Activated CD4-positive, CD25-positive, alpha-beta regulatory T cell treated with anti-CD3 and anti-CD28 coated beads, Interleukin-2, amount 50 U/mL, for 72 hours (primary cell): ENCODE measurements around the gene ZPBP2.
"Not testable (repeated sequence)": the region's sequence is repeated elsewhere in the genome, so short reads cannot be mapped to it uniquely, and the experiment has no call there.

Experiments used
- DNase-seq: peaks from one replicate; pipeline ENCODE4 v3.0.0; 2021

ZPBP2 gene

GRCh38 chr17:39855911-39856649 lies 11.9 kb upstream of the ZPBP2 start:
- not testable (repeated sequence) for DNase-seq

- no peak for DNase-seq
Measured at GRCh38 chr17:39861235-39861634, 6.8 kb upstream of the ZPBP2 start.

- DNase-seq, result no peak
Measured at GRCh38 chr17:39863244-39863917, 4.6 kb upstream of the ZPBP2 start.

GRCh38 chr17:39863918-39864746 lies 3.9 kb upstream of the ZPBP2 start, which contains the start of gene IKZF3:
Gene IKZF3 (minus strand): TSS chr17:39864312. CDS start chr17:39864126, 186 bp downstream.
- peak; percentile 84 for DNase-seq

GRCh38 chr17:39866013-39866730 lies 1.8 kb upstream of the ZPBP2 start:
- no peak for DNase-seq

- peak; percentile 65 for DNase-seq
Measured at GRCh38 chr17:39867084-39867879, 720 bp upstream of the ZPBP2 start.

GRCh38 chr17:39868554-39868942 lies 546 bp downstream of the ZPBP2 start:
- no peak for DNase-seq

- DNase-seq, result no peak
Measured at GRCh38 chr17:39870776-39871175, 2.8 kb downstream of the ZPBP2 start.

- no peak for DNase-seq
Measured at GRCh38 chr17:39871801-39872200, 3.8 kb downstream of the ZPBP2 start.

- no peak for DNase-seq
Measured at GRCh38 chr17:39872751-39873150, 4.7 kb downstream of the ZPBP2 start.

- not testable (repeated sequence) for DNase-seq
Measured at GRCh38 chr17:39886102-39886501, 18.1 kb downstream of the ZPBP2 start.

- DNase-seq, result no peak
Measured at GRCh38 chr17:39887078-39887477, 19.1 kb downstream of the ZPBP2 start.

GRCh38 chr17:39889200-39889599 lies 21.2 kb downstream of the ZPBP2 start:
- DNase-seq, result no peak

GRCh38 chr17:39894681-39895376 lies 26.8 kb downstream of the ZPBP2 start:
- DNase-seq, result no peak

- DNase-seq, result no peak
Measured at GRCh38 chr17:39898088-39898487, 30.1 kb downstream of the ZPBP2 start.

GRCh38 chr17:39899215-39899614 lies 31.2 kb downstream of the ZPBP2 start:
- no peak for DNase-seq

- DNase-seq, result not testable (repeated sequence)
Measured at GRCh38 chr17:39902027-39902426, 34.0 kb downstream of the ZPBP2 start.

- DNase-seq, result no peak
Measured at GRCh38 chr17:39903158-39903884, 35.3 kb downstream of the ZPBP2 start.

- DNase-seq, result no peak
Measured at GRCh38 chr17:39904990-39905288, 36.9 kb downstream of the ZPBP2 start.

GRCh38 chr17:39908789-39909352 lies 40.9 kb downstream of the ZPBP2 start:
- DNase-seq, result no peak
